ENCODE measurements around the gene TBC1D2B. TPM values are rescaled to one million over a fixed set of nuclear protein-coding genes. Genes with fewer than 3 reads are reported as not detected.

Gene TBC1D2B
- polyA plus RNA-seq, 3 donors = 5.9 to 53.3 (median 6.2) TPM

GRCh38 chr15:78024883-78025282 is 52.6 kb downstream of the TBC1D2B start:
- no peaks in the 10 kb centered on the region for H3K27me3 ChIP-seq (ENCODE audit: control insufficient read depth in 2 of 2, insufficient read depth in 2 of 2, low read length in 2 of 2)
- H3K4me3 ChIP-seq (replicated peaks in 1 of 3; ENCODE audit: low read depth in 2 of 3, low read length in 3 of 3) = no peak overlapping the region
- Mint-ChIP-seq H3K4me1 (peaks cover 26% of the 10 kb centered on the region), H3K4me3 (peak overlapping the region in 1 of 2 donors; percentile 6), H3K9me3 (peaks cover 0 to 2% (median 0%) of the 10 kb centered on the region in 7 donors), H3K27me3 (ENCODE audit: low read depth in 3 of 3) (no peaks in the 10 kb centered on the region), H3K36me3 (peaks cover 72 to 88% of the 10 kb centered on the region in 2 donors), H3K27ac (peak overlapping the region; percentile 45 to 86 (median 78))
- H3K79me2 ChIP-seq (ENCODE audit: insufficient read depth, low read length) = peaks cover 6% of the 10 kb centered on the region
- no peak for TF ChIP-seq CTCF (IDR thresholded peaks at IDR 0.05)
- no peaks in the 10 kb centered on the region for H3K9me3 ChIP-seq (replicated peaks in 1 of 2; ENCODE audit: control insufficient read depth in 1 of 2, insufficient read depth in 1 of 2, low read length in 2 of 2)
- no peak overlapping the region for H3K4me2 ChIP-seq (replicated peaks; ENCODE audit: extremely low read depth, low read length, poor library complexity, severe bottlenecking)
- H3K4me1 ChIP-seq (ENCODE audit: control insufficient read depth in 1 of 2, insufficient read depth in 2 of 2, low read length in 2 of 2) = peaks cover 16 to 19% of the 10 kb centered on the region in 2 donors
- H4K20me1 ChIP-seq (ENCODE audit: insufficient read depth, low read length) = peaks cover 16% of the 10 kb centered on the region
- H3K36me3 ChIP-seq (replicated peaks in 1 of 2; ENCODE audit: control insufficient read depth in 1 of 2, insufficient read depth in 2 of 2, low read length in 2 of 2) = peaks cover 68 to 93% of the 10 kb centered on the region in 2 donors
- DNase-seq = no peak
- intact Hi-C loops (cut with micrococcal nuclease) = no loop called here
- H2AFZ ChIP-seq (ENCODE audit: insufficient read depth, low read depth, low read length, poor library complexity, severe bottlenecking) = no peak overlapping the region
- H3K27ac ChIP-seq (ENCODE audit: low read depth in 1 of 2, low read length in 2 of 2) = peak overlapping the region; percentile 26 to 72
- 100% methylated on average over 2 of the region's 2 CpGs for WGBS (ENCODE audit: insufficient coverage)
- no peak overlapping the region for H3K9ac ChIP-seq (ENCODE audit: insufficient read depth, low read length, poor library complexity, severe bottlenecking)

GRCh38 chr15:78024519-78024870 is 53.0 kb downstream of the TBC1D2B start:
- Mint-ChIP-seq H3K27ac (peak overlapping the region; percentile 67 to 87 (median 76)), H3K9me3 (peaks cover 0 to 2% (median 0%) of the 10 kb centered on the region in 7 donors), H3K27me3 (ENCODE audit: low read depth in 3 of 3) (no peaks in the 10 kb centered on the region), H3K4me3 (peak overlapping the region; percentile 35 to 72), H3K4me1 (peaks cover 28% of the 10 kb centered on the region), H3K36me3 (peaks cover 72 to 85% of the 10 kb centered on the region in 2 donors)
- Histone ChIP-seq H2AFZ (ENCODE audit: insufficient read depth, low read depth, low read length, poor library complexity, severe bottlenecking) (no peak overlapping the region), H3K4me3 (replicated peaks in 1 of 3; ENCODE audit: low read depth in 2 of 3, low read length in 3 of 3) (peak overlapping the region in 1 of 3 experiments; percentile 16), H3K4me1 (ENCODE audit: control insufficient read depth in 1 of 2, insufficient read depth in 2 of 2, low read length in 2 of 2) (peaks cover 17 to 21% of the 10 kb centered on the region in 2 donors), H4K20me1 (ENCODE audit: insufficient read depth, low read length) (peaks cover 16% of the 10 kb centered on the region), H3K36me3 (replicated peaks in 1 of 2; ENCODE audit: control insufficient read depth in 1 of 2, insufficient read depth in 2 of 2, low read length in 2 of 2) (peaks cover 64 to 93% of the 10 kb centered on the region in 2 donors), H3K9ac (ENCODE audit: insufficient read depth, low read length, poor library complexity, severe bottlenecking) (no peak overlapping the region), H3K27ac (ENCODE audit: low read depth in 1 of 2, low read length in 2 of 2) (peak overlapping the region; percentile 25 to 72), H3K9me3 (replicated peaks in 1 of 2; ENCODE audit: control insufficient read depth in 1 of 2, insufficient read depth in 1 of 2, low read length in 2 of 2) (no peaks in the 10 kb centered on the region), H3K4me2 (replicated peaks; ENCODE audit: extremely low read depth, low read length, poor library complexity, severe bottlenecking) (peak overlapping the region; percentile 6), H3K27me3 (ENCODE audit: control insufficient read depth in 2 of 2, insufficient read depth in 2 of 2, low read length in 2 of 2) (no peaks in the 10 kb centered on the region), H3K79me2 (ENCODE audit: insufficient read depth, low read length) (peaks cover 2% of the 10 kb centered on the region)
- intact Hi-C loops (cut with micrococcal nuclease) = no loop called here
- DNase-seq = no peak
- 56% methylated on average over 1 of the region's 2 CpGs for WGBS (ENCODE audit: insufficient coverage)
- no peak for TF ChIP-seq CTCF (IDR thresholded peaks at IDR 0.05)

All from CD14-positive monocyte (primary cell).